Heart left ventricle (tissue), 16 donors: ENCODE measurements around the gene SNX25. TPM values are rescaled to one million over a fixed set of nuclear protein-coding genes. Genes with fewer than 3 reads are reported as not detected.
"Not testable (repeated sequence)": the region's sequence is repeated elsewhere in the genome, so short reads cannot be mapped to it uniquely, and the experiment has no call there.

ENCODE experiments used
- ATAC-seq, 4 donors: fragments of 200-7000 bp; cut with Tn5 transposase; one replicate each; pipeline ENCODE4 v1.9.1; 2020 to 2022; ENCODE audit warnings: moderate library complexity in 4 of 4, mild to moderate bottlenecking in 3 of 4, moderate number of reproducible peaks in 1 of 4
- DNase-seq, 5 donors: peaks; one replicate each; pipeline ENCODE4 v3.0.0-alpha.2; 2020
- H3K27ac ChIP-seq, 12 donors: fragments of 200-600 bp; sonication (generic) in 4 of 12; one replicate each; pipeline versions ENCODE4 v1.5.0 to v1.8.0; 2016 to 2022; ENCODE audit warnings: mild to moderate bottlenecking in 2 of 12
- H3K27me3 ChIP-seq, 9 donors: fragments of 200-600 bp; sonication (generic) in 2 of 9; one replicate each; pipeline versions ENCODE4 v1.5.1 to v1.8.0; 2016 to 2022; ENCODE audit warnings: mild to moderate bottlenecking in 3 of 9
- H3K36me3 ChIP-seq, 9 donors: fragments of 200-600 bp; sonication (generic) in 2 of 9; one replicate each; pipeline versions ENCODE4 v1.5.0 to v1.8.0; 2018 to 2022; ENCODE audit warnings: mild to moderate bottlenecking in 2 of 9
- H3K4me1 ChIP-seq, 12 donors: fragments of 200-600 bp; sonication (generic) in 4 of 12; one replicate each; pipeline versions ENCODE4 v1.5.0 to v1.8.0; 2016 to 2022; ENCODE audit warnings: mild to moderate bottlenecking in 3 of 12
- H3K4me3 ChIP-seq, 12 donors: fragments of 200-600 bp; sonication (generic) in 4 of 12; one replicate each; pipeline versions ENCODE4 v1.5.0 to v1.8.0; 2017 to 2022; ENCODE audit warnings: mild to moderate bottlenecking in 9 of 12, moderate library complexity in 4 of 12
- H3K9me3 ChIP-seq, 12 donors: fragments of 200-600 bp; sonication (generic) in 4 of 12; one replicate each; pipeline versions ENCODE4 v1.5.0 to v1.8.0; 2016 to 2022; ENCODE audit warnings: mild to moderate bottlenecking in 1 of 12
- CTCF ChIP-seq, 12 donors: fragments of 200-600 bp; sonication (generic) in 4 of 12; IDR thresholded peaks; one replicate each; pipeline versions ENCODE4 v1.5.0 to v1.8.0; 2018 to 2022; ENCODE audit warnings: antibody characterized with exemption in 12 of 12, mild to moderate bottlenecking in 5 of 12
- POLR2A ChIP-seq, 2 donors: fragments of 450-650 bp; IDR thresholded peaks; one replicate each; pipeline ENCODE4 v1.6.1; 2017; ENCODE audit warnings: antibody characterized with exemption in 2 of 2, mild to moderate bottlenecking in 2 of 2, moderate library complexity in 2 of 2
- WGBS, 4 donors: extraction: QIAGEN DNeasy Blood & Tissue Kit in 2 of 4; methylation state at CpG; one replicate each; pipeline versions ENCODE4 v1.1.5 to v1.1.7; 2013 to 2018; 5-methylcytosine and 5-hydroxymethylcytosine counted together
- intact Hi-C, 10 donors: fragments of 100-400 bp; cut with DNase I; formaldehyde crosslinking; loops; one replicate each; pipeline versions ENCODE4 v1.11.1 to v1.14.2; 2022
- polyA plus RNA-seq, 2 donors: library from polyadenylated mRNA; stranded (reverse); fragments of 200-250 nt; gene quantifications; one replicate each; pipeline ENCODE4 v1.2.3, GENCODE V29; 2013
- total RNA-seq, 9 donors: library from RNA; depleted of rRNA in 2 of 9; stranded (reverse); fragments of >200 nt in 2 of 9; fragmentation: NEBNext Ultra II Directional in 3 of 9; extraction: Animal tissue kit (Norgen Biotek cat#: 25700) in 3 of 9; gene quantifications; one replicate each; pipeline versions ENCODE4 v1.1.0 to v1.2.4, GENCODE V29; 2016 to 2023
- donor health status: ischemic (EF 13 %, LVEDD 7.1; RV severe dilation, severe dysfunction).
- donor health status: healthy with polysubstance abuse.
- donor health status: DM: no; HTN: yes; CAD: no.
- donor health status: DM: no; HTN: no; CAD: no.
- donor health status: ischemic (EF 25% LVEDD 6.9; RV normal size, moderate dysfunction).
- donor health status: ischemic (EF 25% LVEDD 5.7; RV mildly dilated, moderate dysfunction).
- donor health status: healthy.
- donor health status: DM: yes; HTN: yes; CAD: no.
- donor health status: ischemic (EF 35%, LVEDD 5.7; RV mildly dilated, moderate dysfunction).
- donor health status: nonischemic (EF 11% LVEDD 7.7; RV severe dilation, severe dysfunction).
- donor health status: DM: yes; HTN: yes; CAD: no.
- donor health status: PGD.
- donor health status: ischemic (EF 29% LVEDD 5.4; RV normal size, mild dysfunction).
- donor health status: nonischemic (EF 23%, LVEDD 6.1; RV moderate dilation, normal function).

The SNX25 gene
- total and polyA plus RNA-seq, 11 donors: 3.1 to 12.4 (median 10.1) TPM

DNA sequence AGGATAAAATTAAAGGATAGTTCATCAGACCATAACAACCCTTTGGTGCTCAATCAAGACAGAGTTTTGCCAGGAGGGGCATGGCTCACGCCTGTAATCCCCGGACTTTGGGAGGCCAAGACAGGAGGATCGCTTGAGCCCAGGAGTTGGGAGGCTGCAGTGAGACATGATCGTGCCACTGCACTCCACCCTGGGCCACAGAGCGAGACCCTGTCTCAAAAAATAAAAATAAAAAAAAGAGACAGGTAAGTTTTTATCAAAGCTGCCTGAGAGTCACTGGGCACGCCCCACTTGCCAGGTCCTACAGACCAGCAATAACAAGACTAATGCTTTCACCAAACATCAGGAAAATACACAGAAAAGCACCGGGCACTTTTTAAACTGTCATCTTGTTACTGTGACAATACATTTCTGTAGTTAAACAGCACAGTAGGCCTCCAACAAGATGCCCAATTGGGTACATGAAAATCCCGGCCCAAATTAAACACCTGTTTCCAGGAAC, 6.4 kb upstream of the SNX25 start:
- ATAC-seq: no peak
- H3K9me3 ChIP-seq: no peaks in the 10 kb centered on the region
- intact Hi-C loops: loop anchor here in 5 of 10 donors (2.0 to 10.0 kb wide), 4 partner anchors 192 to 832 kb away; partner anchors contain the start of genes ANKRD37 (in 3 of the 5) and LRP2BP (in 2 of the 5)

DNA sequence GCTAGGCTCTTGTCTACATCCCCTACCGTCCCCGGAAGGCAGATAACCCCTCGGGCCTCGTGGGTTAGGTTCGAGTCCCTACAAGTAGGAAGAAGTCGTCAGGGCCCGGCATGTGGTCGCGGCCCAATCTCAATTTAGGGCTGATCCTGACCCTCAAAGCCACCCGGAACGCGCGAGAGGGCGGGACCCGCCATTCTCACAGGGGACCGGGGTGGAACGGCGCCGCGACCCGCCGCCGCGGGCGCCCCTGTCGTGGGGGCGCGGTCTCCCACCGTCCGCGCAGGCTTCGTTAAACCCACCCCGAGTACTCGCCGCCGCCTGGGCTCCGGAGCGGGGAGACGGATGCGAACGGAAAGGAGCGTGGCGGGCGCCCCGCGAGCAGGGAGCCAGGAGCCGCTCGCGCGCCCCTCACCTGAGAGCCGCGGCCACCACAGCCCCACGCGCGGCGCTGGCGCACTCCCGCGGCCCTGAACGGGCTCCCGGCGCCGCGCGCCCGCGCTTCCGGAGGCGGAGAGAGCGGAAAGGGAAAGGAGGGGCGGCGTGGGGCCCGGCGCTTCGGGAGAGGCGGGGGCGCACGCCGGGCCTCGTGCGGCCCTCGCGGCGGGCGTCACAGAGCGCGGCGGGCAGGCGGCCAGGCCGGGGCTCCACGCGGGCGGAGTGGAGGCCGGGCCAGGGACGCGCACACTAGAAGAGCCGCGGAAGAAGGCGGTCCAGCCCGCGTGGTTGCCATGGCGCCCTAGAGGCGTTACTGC, 5.7 kb upstream of the SNX25 start, which contains the start of gene CFAP97:
Gene CFAP97, minus strand, starts transcription at position 515 of the 752 bp plus-strand sequence. CDS start 12,804 bp downstream, outside the sequence.
- WGBS, 4 donors: 0 to 1% (median 0%) methylated on average over 47 to 103 of the region's 103 CpGs
- intact Hi-C loops: loop anchor here in 5 of 10 donors (1.0 to 10.0 kb wide), 6 partner anchors 181 to 831 kb away; partner anchors contain the start of genes ANKRD37 (in 4 of the 5) and LRP2BP (in 2 of the 5)
- Histone ChIP-seq H3K36me3 (peaks cover 0 to 2% (median 0%) of the 10 kb centered on the region in 9 donors), H3K4me3 (peak within 1 kb of the TSS; percentile 59 to 93 (median 84)), H3K4me1 (peaks cover 6 to 36% (median 23%) of the 10 kb centered on the region in 12 donors), H3K27ac (peak within 1 kb of the TSS; percentile 88 to 99 (median 97)), H3K27me3 (no peaks in the 10 kb centered on the region), H3K9me3 (no peaks in the 10 kb centered on the region)
- DNase-seq (peak; percentile 93 to 96 (median 94)), ATAC-seq (peak; percentile 91 to 96 (median 94))
- TF ChIP-seq POLR2A (IDR thresholded peaks at IDR 0.05) (peak in 1 of 2 donors; percentile 70), CTCF (IDR thresholded peaks at IDR 0.05) (peak in 3 of 12 donors; percentile 7 to 26 (median 21))

More for the DNA sequence above, 6.4 kb upstream of the SNX25 start:
- TF ChIP-seq CTCF (IDR thresholded peaks at IDR 0.05) (no peak), POLR2A (IDR thresholded peaks at IDR 0.05) (no peak)
- H3K36me3 ChIP-seq: peaks cover 0 to 2% (median 0%) of the 10 kb centered on the region in 9 donors
- WGBS, 4 donors: 69 to 75% (median 72%) methylated on average over 8 of the region's 8 CpGs
- peaks cover 6 to 35% (median 23%) of the 10 kb centered on the region in 12 donors for H3K4me1 ChIP-seq
- H3K27ac ChIP-seq: peak overlapping the region; percentile 88 to 99 (median 97)
- peak overlapping the region; percentile 59 to 93 (median 84) for H3K4me3 ChIP-seq
- no peaks in the 10 kb centered on the region for H3K27me3 ChIP-seq
- DNase-seq: peak in 1 of 5 donors; percentile 23

GRCh38 chr4:185204238-185204910, 5.0 kb upstream of the SNX25 start:
- Histone ChIP-seq H3K4me1 (peaks cover 8 to 42% (median 26%) of the 10 kb centered on the region in 12 donors), H3K4me3 (peak overlapping the region; percentile 59 to 93 (median 84)), H3K27ac (peak overlapping the region; percentile 88 to 99 (median 97)), H3K9me3 (no peaks in the 10 kb centered on the region), H3K27me3 (peaks cover 0 to 4% (median 0%) of the 10 kb centered on the region in 9 donors), H3K36me3 (peaks cover 0 to 2% (median 0%) of the 10 kb centered on the region in 9 donors)
- TF ChIP-seq CTCF (IDR thresholded peaks at IDR 0.05) (no peak), POLR2A (IDR thresholded peaks at IDR 0.05) (no peak)
- WGBS, 4 donors: 4 to 12% (median 7%) methylated on average over 7 to 14 of the region's 14 CpGs
- DNase-seq (no peak), ATAC-seq (no peak)
- intact Hi-C loops: loop anchor here in 4 of 10 donors (1.0 to 10.0 kb wide), 5 partner anchors 180 to 830 kb away; partner anchors contain the start of genes ANKRD37 (in 3 of the 4) and LRP2BP (in 2 of the 4)

DNA sequence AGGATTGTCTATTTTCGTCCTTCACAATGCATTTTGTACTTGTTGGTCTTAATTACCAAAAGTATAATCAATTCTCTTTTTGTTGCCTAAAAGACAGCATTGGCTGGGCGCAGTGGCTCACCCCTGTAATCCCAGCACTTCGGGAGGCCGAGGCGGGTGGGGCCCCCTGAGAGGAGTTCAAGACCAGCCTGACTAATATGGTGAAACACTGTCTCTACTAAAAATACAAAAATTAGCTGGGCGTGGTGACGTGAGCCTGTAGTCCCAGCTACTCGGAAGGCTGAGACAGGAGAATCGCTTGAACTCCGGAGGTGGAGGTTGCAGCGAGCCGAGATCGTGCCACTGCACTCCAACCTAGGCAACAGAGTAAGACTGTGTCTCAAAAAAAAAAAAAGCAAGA, 4.3 kb upstream of the SNX25 start:
- not testable (repeated sequence) for H3K4me3 ChIP-seq

More for the DNA sequence above, 4.3 kb upstream of the SNX25 start:
- not testable (repeated sequence) for H3K27me3 ChIP-seq, ATAC-seq, H3K36me3 ChIP-seq, H3K9me3 ChIP-seq, DNase-seq
- intact Hi-C loops: loop anchor here in 5 of 10 donors (5.0 to 10.0 kb wide), 4 partner anchors 190 to 830 kb away; partner anchors contain the start of genes ANKRD37 (in 3 of the 5) and LRP2BP (in 3 of the 5)
- WGBS, 4 donors: 95 to 97% (median 96%) methylated on average over 13 of the region's 13 CpGs
- peaks cover 8 to 42% (median 26%) of the 10 kb centered on the region in 12 donors for H3K4me1 ChIP-seq
- H3K27ac ChIP-seq: peak overlapping the region in 1 of 12 donors; percentile 99
